ENCODE data around the gene CACNA2D1.

- TF ChIP-seq JUND (IDR thresholded peaks at IDR 0.05) = no peak
- TF ChIP-seq RAD21 (IDR thresholded peaks at IDR 0.05; ENCODE audit: low read depth) = no peak
- TF ChIP-seq ELF1 (IDR thresholded peaks at IDR 0.05; ENCODE audit: borderline replicate concordance, low read depth) = no peak
- no peak for TF ChIP-seq POLR2AphosphoS5 (IDR thresholded peaks at IDR 0.05; ENCODE audit: low read depth, low read length)
- no peak for TF ChIP-seq ZBTB33 (IDR thresholded peaks at IDR 0.05; ENCODE audit: extremely low read depth, insufficient replicate concordance, low read length)
- TF ChIP-seq CTCF (IDR thresholded peaks at IDR 0.05 in 2 of 3, conservative IDR thresholded peaks at IDR 0.05 in 1 of 3; ENCODE audit: borderline replicate concordance in 1 of 3, insufficient read depth in 1 of 3, low read depth in 2 of 3, low read length in 2 of 3) = no peak
- no peak for TF ChIP-seq YY1 (IDR thresholded peaks at IDR 0.05; ENCODE audit: extremely low read depth, insufficient replicate concordance, low read depth, low read length)
- TF ChIP-seq ZNF274 (IDR thresholded peaks at IDR 0.05; ENCODE audit: low read depth, low read length) = no peak
- no peak for TF ChIP-seq EGR1 (IDR thresholded peaks at IDR 0.05; ENCODE audit: low read depth)
- no peak for TF ChIP-seq POLR2A (IDR thresholded peaks at IDR 0.05; ENCODE audit: borderline replicate concordance, extremely low read depth, insufficient read depth, insufficient read length)
Measured at GRCh38 chr7:82204694-82205093, 238.9 kb downstream of the CACNA2D1 start.

Data from HCT116 (cell line).